Measurements from ENCODE around the gene GAB2.

Gene GAB2

DNA sequence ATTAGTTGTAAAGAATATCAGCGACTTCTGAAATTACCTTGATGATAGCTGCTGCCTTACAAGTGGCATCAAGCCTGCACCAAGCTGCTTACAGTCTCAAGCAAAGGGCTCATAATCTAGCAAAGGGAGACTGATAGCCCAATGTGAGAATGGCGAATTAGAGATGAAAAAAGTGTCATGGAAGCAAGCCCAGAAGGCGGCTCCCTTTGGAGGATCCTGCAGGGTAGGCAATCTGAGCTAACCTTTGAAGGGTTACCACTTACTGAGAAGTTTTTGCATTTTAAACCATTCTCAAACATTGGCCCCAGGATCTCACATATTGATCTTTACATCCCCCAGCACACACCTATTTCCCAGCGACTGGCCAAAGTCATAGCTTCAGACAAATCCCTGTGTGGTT lies 18.5 kb downstream of the GAB2 start:
- DNase-seq = no peak

- no peak for DNase-seq
These were observed 18.9 kb downstream of the GAB2 start for GRCh38 chr11:78398715-78399114.

DNA sequence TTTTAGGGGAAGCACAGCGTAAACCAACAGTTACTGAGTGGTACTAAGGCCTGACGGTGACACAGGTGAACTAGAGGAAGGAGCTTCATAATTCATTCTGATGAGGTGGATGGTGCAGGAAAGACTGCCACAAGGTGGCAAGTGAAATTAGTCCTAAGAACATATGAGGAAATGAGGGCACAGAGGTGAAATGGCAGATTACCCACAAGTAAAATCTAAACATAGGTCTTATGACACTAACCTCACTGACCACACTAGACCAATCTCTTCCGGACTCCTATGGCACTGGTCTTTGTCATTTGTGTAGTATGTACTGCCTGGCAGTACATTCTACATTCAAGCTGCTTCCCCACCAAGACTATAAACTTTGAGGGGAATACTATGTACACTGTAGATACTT lies 20.2 kb downstream of the GAB2 start:
- no peak for DNase-seq

DNA sequence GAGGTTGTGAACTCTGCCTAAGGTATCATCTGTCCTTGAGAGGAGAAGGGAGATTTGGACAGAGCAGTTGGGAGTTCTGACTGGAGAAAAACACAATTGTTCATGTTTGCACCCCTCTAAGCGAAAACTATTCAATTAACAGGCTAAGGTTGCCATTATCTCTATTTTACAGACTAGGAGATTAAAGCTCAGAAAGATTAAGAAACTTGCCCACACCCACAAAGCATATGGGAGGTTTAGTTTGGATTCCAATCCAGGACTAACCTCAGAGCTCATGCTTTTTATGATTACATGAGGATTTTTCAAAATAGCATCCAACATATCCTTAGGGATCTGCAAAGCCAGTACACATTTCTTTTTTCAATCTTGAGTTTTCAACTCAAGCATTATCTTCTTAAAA lies 22.0 kb downstream of the GAB2 start:
- no peak for DNase-seq

DNA sequence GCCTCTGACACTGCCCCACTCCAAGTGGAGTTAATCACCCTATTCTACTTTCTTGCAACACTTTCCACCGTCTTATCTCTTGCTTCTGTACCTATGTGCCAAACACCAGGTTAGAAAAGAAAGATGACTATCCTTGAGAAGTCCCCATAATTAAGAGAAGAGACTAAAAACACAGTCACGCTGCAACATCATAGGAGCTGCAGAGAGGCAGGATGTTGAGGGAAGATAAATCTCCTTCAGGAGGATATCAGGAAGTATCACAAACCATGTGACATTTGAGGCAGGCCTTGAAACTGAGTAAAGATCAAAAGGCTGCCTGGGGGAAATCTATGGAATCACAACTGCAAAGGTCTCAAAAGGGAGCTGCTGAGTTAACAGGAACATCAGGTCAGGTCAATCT lies 24.8 kb downstream of the GAB2 start:
- no peak for DNase-seq

DNA sequence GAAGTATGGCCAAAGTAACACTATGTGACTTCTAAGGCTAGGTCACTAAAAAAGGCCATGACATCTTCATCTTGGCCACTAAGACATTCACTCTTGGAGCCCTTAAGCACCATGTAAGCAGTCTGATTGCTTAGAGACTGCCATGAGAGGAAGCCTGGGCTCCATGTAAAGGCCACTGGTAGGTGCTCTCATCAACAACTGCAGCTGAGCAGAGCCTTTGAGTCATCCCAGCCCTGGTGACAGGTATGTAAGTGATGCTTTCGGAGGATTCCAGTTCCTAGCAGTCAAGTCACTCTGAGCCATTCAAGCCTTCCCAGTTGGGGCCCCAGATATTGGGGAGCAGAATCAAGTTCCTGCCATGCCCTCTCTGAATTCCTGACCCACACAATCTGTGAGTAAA lies 26.2 kb downstream of the GAB2 start:
- DNase-seq = no peak

- no peak for DNase-seq
These were observed 26.8 kb downstream of the GAB2 start for GRCh38 chr11:78390809-78391208.

DNA sequence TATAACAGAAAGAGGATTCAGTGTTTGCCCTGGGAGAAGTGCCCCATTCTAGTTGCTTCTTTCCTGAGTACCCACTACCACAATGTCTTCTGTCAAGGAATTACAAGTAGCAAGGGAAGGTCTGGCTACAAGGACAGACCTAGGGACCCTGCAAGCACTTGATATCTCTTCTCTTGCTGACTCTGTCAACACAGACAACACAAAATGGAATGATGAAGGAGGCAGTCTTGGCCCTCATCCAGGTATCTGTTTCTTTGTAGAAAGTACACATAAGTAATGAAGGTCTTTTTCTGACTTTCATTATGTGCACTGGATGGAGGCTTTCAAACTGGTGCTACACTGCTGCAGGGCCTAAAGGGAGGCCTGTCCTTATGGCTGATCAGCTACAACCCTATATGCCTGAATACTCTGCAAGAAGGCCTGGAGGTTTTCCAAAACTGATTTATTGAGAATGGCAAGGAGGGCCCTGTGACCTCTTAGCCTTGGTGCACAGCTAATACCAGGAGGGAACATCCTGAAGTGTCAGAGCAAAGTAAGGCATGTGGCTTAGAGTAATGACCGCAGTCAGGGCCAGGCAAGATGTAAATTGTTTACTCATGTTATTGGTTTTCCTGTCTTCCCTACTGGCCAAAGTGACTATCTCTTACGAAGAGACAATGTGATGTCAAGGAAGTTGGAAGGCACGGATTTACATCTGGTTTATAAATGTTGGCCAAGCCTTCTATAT lies 31.2 kb downstream of the GAB2 start:
- DNase-seq = no peak

DNA sequence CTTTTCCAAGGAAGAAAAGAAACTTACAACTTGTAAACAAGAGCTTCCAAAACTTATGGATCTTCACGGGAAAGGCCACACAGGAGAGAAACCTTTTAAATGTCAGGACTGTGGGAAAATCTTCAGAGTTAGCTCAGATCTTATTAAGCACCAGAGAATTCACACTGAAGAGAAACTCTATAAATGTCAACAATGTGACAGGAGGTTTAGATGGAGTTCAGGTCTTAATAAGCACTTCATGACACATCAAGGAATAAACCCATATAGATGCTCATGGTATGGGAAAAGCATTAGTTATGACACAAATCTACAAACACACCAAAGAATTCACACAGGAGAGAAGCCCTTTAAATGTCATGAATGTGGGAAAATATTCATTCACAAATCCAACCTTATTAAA lies 32.4 kb downstream of the GAB2 start:
- DNase-seq = no peak

DNA sequence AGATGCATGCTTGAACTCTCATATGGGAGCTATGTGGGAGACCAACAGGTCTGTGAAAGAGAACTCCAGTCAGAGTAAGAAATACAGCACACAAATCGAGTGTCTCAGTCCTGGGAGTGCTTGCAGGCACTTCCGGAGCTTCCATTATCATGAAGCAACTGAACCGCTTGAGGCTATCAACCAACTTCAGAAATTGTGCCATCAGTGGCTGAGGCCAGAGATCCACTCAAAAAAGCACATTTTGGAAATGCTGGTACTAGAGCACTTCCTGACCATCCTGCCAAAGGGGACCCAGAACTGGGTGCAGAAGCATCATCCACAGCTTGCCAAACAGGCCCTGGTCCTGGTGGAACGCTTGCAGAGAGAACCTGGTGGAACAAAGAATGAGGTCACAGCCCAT lies 33.4 kb downstream of the GAB2 start:
- no peak for DNase-seq

GRCh38 chr11:78381865-78382264 lies 35.8 kb downstream of the GAB2 start:
- no peak for DNase-seq

- no peak for DNase-seq
These were observed 37.0 kb downstream of the GAB2 start for GRCh38 chr11:78380615-78381051.

GRCh38 chr11:78379039-78379670 lies 38.5 kb downstream of the GAB2 start:
- no peak for DNase-seq

- no peak for DNase-seq
These were observed 39.8 kb downstream of the GAB2 start for GRCh38 chr11:78377625-78378418.

DNA sequence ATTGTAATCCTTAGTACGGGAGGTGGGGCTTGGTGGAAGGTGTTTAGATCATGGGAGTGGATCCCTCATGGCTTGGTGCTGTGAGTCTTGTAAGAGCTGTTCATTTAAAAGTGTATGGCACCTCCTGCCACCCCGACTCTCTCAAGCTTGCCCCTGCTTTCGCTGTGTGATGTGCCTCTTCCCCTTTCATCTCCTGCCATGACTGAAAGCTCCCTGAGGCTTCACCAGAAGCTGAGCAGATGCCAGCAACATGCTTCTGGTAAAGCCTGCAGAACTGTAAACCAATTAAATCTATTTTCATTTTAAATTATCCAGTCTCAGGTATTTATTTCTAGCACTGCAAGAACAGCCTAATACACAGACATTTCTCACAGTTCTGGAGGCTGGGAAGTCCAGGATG lies 40.8 kb downstream of the GAB2 start:
- no peak for DNase-seq

- no peak for DNase-seq
These were observed 42.7 kb downstream of the GAB2 start for GRCh38 chr11:78374917-78375316.

DNA sequence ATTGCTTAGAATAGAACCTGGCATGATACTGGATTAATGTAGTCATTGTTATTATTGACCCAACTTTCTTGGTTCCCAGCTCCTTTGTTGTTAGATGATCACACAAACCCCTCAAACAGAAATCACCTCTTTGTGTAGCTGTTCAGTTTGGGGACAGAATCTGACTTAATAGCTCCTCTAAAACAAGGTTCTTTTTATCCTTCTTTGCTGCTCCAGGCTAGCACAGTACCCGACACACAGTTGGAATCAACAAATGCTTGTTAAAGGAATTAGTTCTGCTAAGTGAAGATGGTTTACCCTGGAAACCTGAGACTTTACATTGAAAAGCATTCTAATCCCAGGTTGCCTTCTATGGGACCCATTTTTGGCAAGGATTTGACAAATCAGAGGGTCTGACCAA lies 43.9 kb downstream of the GAB2 start:
- no peak for DNase-seq

- no peak for DNase-seq
These were observed 45.4 kb downstream of the GAB2 start for GRCh38 chr11:78372114-78372768.

DNA sequence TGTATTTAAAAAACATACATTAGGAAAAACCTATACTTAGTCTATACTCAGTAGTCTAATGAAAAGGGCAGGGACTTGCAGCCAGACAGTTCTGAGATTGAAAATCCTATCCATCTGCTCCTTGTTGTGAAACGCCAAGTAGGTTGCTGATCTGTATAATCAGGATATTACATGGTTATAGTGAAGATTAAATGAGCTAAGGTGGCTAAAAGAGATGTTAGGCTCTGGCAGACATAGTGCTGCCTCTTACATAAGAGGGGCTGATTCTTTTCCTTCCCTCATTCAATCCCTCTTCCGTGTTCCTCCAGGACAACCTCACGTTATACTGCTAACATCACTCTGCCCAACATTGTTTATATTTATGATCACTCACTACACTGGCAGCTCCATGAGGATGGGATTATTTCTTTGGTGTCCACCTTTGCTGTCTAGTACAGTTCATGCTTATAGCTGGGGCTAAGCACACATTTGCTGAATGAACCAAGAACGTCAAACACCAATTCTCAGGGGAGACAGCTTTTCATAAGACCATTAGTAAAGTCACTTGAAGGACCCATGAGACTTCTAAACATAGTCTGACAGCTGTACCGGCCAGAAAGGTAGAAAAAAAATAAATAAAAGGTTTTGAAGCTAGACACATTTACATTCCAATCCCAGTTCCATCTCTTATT lies 46.3 kb downstream of the GAB2 start:
- no peak for DNase-seq

GRCh38 chr11:78370406-78371172 lies 47.0 kb downstream of the GAB2 start:
- DNase-seq = no peak

- DNase-seq = no peak
These were observed 52.2 kb downstream of the GAB2 start for GRCh38 chr11:78365381-78365792.

GRCh38 chr11:78364128-78364751 lies 53.4 kb downstream of the GAB2 start:
- DNase-seq = no peak

Measured in stimulated activated CD4-positive, alpha-beta T cell treated with anti-CD3 and anti-CD28 coated beads, Interleukin-4, amount 100 ng/mL, for 4 hours (primary cell).